Measurements from ENCODE around the gene SPANXN3.

GRCh38 chrX:143500751-143501150 is 16.5 kb downstream of the SPANXN3 start:
- TF ChIP-seq EZH2 (IDR thresholded peaks at IDR 0.05; ENCODE audit: borderline replicate concordance, low read length): no peak
- TF ChIP-seq, protein P1, sequence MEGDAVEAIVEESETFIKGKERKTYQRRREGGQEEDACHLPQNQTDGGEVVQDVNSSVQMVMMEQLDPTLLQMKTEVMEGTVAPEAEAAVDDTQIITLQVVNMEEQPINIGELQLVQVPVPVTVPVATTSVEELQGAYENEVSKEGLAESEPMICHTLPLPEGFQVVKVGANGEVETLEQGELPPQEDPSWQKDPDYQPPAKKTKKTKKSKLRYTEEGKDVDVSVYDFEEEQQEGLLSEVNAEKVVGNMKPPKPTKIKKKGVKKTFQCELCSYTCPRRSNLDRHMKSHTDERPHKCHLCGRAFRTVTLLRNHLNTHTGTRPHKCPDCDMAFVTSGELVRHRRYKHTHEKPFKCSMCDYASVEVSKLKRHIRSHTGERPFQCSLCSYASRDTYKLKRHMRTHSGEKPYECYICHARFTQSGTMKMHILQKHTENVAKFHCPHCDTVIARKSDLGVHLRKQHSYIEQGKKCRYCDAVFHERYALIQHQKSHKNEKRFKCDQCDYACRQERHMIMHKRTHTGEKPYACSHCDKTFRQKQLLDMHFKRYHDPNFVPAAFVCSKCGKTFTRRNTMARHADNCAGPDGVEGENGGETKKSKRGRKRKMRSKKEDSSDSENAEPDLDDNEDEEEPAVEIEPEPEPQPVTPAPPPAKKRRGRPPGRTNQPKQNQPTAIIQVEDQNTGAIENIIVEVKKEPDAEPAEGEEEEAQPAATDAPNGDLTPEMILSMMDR (conservative IDR thresholded peaks at IDR 0.05 in 1 of 2, IDR thresholded peaks at IDR 0.05 in 1 of 2; ENCODE audit: extremely low read depth in 1 of 2, insufficient read depth in 1 of 2, low read depth in 1 of 2, low read length in 2 of 2): no peak

Data from mammary epithelial cell (primary cell).